Gastrocnemius medialis (tissue), 4 donors: ENCODE measurements around the gene THTPA.

ENCODE experiments used
- CTCF ChIP-seq, 5 experiments: fragments of 450-650 bp in 3 of 5; fragments of 200-600 bp in 2 of 5; sonication (generic) in 2 of 5; IDR thresholded peaks in 4 of 5; conservative IDR thresholded peaks in 1 of 5; 1 replicate in 4 of 5; 2 replicates in 1 of 5; pipeline ENCODE4 v1.5.1; 2016 to 2019; ENCODE audit warnings: antibody characterized with exemption in 5 of 5, mild to moderate bottlenecking in 3 of 5, moderate library complexity in 3 of 5
- POLR2A ChIP-seq, 2 donors: fragments of 450-650 bp; IDR thresholded peaks; one replicate each; pipeline ENCODE4 v1.6.1; 2017; ENCODE audit warnings: antibody characterized with exemption in 2 of 2, mild to moderate bottlenecking in 2 of 2, moderate library complexity in 2 of 2

GRCh38 chr14:23537351-23538049 is 18.6 kb upstream of the THTPA start:
- TF ChIP-seq CTCF (IDR thresholded peaks at IDR 0.05 in 4 of 5, conservative IDR thresholded peaks at IDR 0.05 in 1 of 5) (no peak), POLR2A (IDR thresholded peaks at IDR 0.05) (no peak)
